ENCODE data around the gene NMNAT2. TPM values are rescaled to one million over a fixed set of nuclear protein-coding genes. Genes with fewer than 3 reads are reported as not detected.

The NMNAT2 gene
- total and polyA plus RNA-seq, 10 of the 15 experiments (the other 5 are each of a cell fraction or from before 2014, with no cell fraction given), result 0.02 to 2.0 (median 0.60) TPM

- no peak for TF ChIP-seq ZZZ3 (IDR thresholded peaks at IDR 0.05; ENCODE audit: control insufficient read depth, insufficient read length, low read depth)
- no peak for TF ChIP-seq ZNF592 (IDR thresholded peaks at IDR 0.05)
- no peak for TF ChIP-seq FOXM1 (IDR thresholded peaks at IDR 0.05; ENCODE audit: low read depth, low read length)
- no peak for TF ChIP-seq YBX1 (IDR thresholded peaks at IDR 0.05)
- no peak for TF ChIP-seq CHD4 (IDR thresholded peaks at IDR 0.05)
These were observed 15.5 kb upstream of the NMNAT2 start (continued) for GRCh38 chr1:183433703-183434102.

- Histone ChIP-seq H3K9ac (ENCODE audit: control insufficient read depth, insufficient read depth, low read length) (no peak overlapping the region), H3K9me3 (replicated peaks; ENCODE audit: control insufficient read depth, insufficient read depth, low read length) (no peaks in the 10 kb centered on the region), H3K36me3 (ENCODE audit: control insufficient read depth in 2 of 2, insufficient read depth in 2 of 2, low read length in 1 of 2) (no peaks in the 10 kb centered on the region), H3K79me2 (ENCODE audit: control insufficient read depth, insufficient read depth, low read length) (no peaks in the 10 kb centered on the region), H2AFZ (ENCODE audit: control insufficient read depth, low read depth, low read length) (no peak overlapping the region), H3K27me3 (replicated peaks in 1 of 2; ENCODE audit: control insufficient read depth in 2 of 2, insufficient read depth in 2 of 2, low read length in 1 of 2) (peaks cover 0 to 3% of the 10 kb centered on the region in 2 experiments; a peak in 1 of 4 replicates), H3K4me3 (no peak overlapping the region), H3K4me2 (ENCODE audit: control insufficient read depth, insufficient read depth) (no peak overlapping the region), H3K4me1 (ENCODE audit: control insufficient read depth, insufficient read depth, low read length) (no peaks in the 10 kb centered on the region), H3K27ac (ENCODE audit: control insufficient read depth, insufficient read depth) (no peak overlapping the region), H4K20me1 (ENCODE audit: control insufficient read depth, insufficient read depth) (no peaks in the 10 kb centered on the region)
- BruUV-seq (replicated peaks), result no TSS peak
- ChIA-PET CTCF (interaction anchor here (1.5 kb wide), 1 partner anchor 12 kb away, joined by 3 read pairs; no protein-coding TSS in a partner anchor), RAD21 (ENCODE audit: unreplicated experiment) (no interaction called here), SMC1A (ENCODE audit: uncharacterized antibody, unreplicated experiment) (interaction anchor here (1.2 kb wide), 1 partner anchor 9 kb away, joined by 4 read pairs; no protein-coding TSS in a partner anchor), POLR2A (no interaction called here)
- no peak for ATAC-seq
- in situ Hi-C loops (cut with MboI), result no loop called here
- DNase-seq (ENCODE audit: low read depth, low spot score), result no peak
- intact Hi-C loops (cut with micrococcal nuclease; ENCODE audit: unreplicated experiment), result no loop called here
- no peak for FAIRE-seq
- WGBS (ENCODE audit: insufficient coverage, insufficient replicate concordance, low lambda C conversion rate, missing lambda C conversion rate), result 18% methylated on average over 2 of the region's 2 CpGs
- TF ChIP-seq CUX1 (IDR thresholded peaks at IDR 0.05; ENCODE audit: insufficient replicate concordance, low read depth, low read length), result no peak
- no peak for TF ChIP-seq SRF (IDR thresholded peaks at IDR 0.05; ENCODE audit: low read depth in 2 of 2, low read length in 2 of 2)
These were observed 14.3 kb upstream of the NMNAT2 start for GRCh38 chr1:183432548-183432875.

Measured in GM12878 (cell line).